MV-4-11 (cell line): ENCODE data around the gene RNASE8.
"Not testable (repeated sequence)": the region's sequence is repeated elsewhere in the genome, so short reads cannot be mapped to it uniquely, and the experiment has no call there.

ENCODE experiments used
- DNase-seq: peaks from one replicate; lab custom pipeline; 2025; lab: John Stamatoyannopoulos, UW

The RNASE8 gene

GRCh38 chr14:21030531-21030930 lies 27.1 kb upstream of the RNASE8 start:
- no peak for DNase-seq

DNA sequence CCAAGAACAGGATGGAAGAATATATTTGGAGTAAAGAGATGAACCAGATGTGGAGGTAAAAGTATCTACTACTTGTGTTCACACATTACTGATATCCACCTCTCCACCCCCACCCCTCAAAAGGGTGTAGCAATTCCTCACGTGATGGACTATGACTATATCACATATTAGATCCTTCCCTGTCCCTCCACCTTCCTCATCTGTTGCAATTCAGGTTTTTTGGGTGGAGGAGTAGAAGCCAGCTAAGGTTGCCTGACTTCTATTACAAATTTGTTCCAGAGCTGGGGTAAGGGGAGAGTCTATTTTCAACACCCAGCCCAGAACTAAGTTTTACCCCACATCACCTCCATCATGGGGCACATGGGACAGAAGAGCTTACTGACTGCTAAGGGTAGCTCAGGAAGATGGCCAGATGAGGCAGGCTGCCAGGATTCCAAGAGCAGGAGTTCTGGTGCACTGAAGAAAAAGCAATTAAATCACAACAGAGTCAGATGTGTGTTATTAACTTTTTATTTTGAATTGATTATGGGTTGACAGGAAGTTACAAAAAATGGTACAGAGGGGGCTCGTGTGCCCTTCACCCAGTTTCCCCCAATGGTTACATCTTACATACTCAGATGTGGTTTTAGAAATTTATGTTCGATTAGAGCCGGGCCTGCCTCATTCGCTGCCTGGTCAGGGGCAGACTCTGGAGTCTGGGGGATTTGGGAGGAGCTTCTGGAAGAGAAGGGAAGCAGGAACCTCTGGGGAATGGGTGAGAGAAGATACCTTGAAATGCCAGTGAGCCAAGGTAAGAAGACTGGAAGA lies 25.1 kb upstream of the RNASE8 start:
- no peak for DNase-seq

GRCh38 chr14:21033133-21033698 lies 24.4 kb upstream of the RNASE8 start:
- DNase-seq, result no peak

GRCh38 chr14:21034707-21035106 lies 22.9 kb upstream of the RNASE8 start, which contains the start of gene RNASE13:
TSS of gene RNASE13 (minus strand) at chr14:21034807. CDS start at chr14:21034288, 519 bp downstream.
- no peak for DNase-seq

DNA sequence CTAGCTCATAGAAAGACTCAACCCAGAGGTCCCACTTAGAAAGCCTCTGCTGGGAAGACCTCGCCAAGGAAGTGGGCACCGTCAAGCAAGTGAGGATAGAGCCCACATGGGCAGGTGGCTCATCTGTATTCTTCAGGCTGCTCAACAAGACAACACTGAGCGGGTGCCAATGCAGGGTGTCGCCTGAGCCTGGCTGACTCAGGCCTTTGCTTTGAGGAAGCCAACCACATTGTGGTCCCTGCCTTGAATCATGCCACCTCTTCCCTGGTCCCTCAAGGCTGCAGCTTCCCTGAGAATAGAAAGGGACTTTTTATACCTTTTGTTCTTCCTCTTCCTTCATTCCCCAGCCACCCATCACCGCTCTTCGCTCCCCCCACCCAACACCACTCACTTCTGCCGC lies 20.9 kb upstream of the RNASE8 start:
- peak; percentile 58 for DNase-seq

DNA sequence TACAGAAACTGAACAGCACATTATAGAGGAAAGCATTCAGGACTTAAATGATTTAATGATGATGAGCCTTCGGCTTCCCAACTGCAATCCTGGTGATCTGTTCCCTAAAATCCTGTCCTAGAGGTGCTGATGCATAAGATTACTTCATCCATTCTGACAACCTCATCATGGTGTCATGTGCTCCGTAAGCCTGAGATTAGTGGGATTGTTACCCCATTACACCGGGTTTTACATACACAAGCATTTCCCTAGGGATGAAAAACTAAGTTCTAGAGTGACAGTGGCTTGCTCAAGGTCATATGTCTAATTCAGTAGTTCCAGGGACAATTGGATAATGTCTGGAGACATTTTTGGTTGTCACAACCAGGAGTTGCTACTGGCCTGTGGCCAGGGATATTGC lies 20.5 kb upstream of the RNASE8 start:
- no peak for DNase-seq

- no peak for DNase-seq
These were observed 18.9 kb upstream of the RNASE8 start for GRCh38 chr14:21038441-21039422.

DNA sequence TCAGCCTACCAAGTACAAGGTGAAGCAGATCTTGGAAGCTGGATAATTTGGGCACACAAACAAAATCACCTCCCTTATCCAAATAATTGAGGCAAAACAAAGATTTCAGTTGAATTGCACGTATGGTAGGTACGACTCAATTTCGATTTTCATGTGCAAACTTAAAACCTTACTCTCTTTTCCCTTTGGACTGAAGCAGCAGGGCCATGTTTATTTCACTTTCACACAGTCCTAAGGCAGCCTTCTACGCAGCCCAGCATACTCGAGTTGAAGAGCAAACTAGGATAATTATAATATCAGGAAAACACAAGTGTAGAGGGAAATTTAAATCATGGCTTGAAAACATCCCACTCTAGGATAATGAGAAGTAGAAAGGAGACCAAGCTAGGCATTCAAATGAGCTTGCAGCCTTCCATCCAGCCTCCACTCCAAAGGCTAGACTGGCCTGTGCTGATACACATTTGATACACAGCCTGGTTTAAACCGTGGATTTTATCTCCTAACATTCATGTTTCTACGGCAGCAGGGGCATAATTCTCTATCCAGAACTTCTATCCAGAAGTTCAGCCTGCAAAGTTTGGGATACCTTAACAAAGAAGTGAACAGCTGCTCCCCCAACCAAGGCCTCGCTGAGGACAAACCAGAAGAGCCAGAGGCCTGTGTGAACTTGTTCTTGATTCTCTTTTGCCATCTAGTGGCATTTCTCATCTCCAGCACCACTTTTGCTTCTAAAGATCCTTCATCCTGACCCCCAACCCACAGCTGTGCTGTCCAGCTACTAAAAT lies 17.8 kb upstream of the RNASE8 start:
- DNase-seq, result peak; percentile 55

DNA sequence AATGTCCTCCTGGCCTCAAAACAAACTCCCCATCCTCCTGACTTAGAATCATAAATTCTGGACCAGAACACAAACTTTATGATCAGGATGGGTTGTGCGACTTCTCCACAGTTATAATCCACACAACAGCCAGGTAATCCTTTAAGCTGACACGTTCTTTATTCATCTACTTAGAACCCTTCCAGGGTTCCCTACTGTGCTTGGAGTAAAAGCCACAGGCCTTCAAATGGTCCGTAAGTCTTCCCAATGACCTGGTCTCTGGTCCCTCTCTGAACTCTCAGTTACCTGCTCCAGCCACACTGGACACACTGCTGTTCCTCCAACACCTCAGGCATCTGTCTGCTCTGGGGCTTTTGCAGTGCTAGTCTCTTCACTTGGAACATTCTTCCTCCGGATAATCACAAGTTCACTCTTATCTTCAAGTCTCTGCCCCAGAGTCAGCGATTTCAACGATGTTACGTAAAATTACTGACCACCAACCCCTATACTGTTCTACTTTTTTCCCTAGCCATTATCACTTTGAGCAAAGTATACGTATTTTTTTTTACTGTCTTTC lies 17.2 kb upstream of the RNASE8 start:
- no peak for DNase-seq

GRCh38 chr14:21040941-21041340 lies 16.7 kb upstream of the RNASE8 start:
- not testable (repeated sequence) for DNase-seq

DNA sequence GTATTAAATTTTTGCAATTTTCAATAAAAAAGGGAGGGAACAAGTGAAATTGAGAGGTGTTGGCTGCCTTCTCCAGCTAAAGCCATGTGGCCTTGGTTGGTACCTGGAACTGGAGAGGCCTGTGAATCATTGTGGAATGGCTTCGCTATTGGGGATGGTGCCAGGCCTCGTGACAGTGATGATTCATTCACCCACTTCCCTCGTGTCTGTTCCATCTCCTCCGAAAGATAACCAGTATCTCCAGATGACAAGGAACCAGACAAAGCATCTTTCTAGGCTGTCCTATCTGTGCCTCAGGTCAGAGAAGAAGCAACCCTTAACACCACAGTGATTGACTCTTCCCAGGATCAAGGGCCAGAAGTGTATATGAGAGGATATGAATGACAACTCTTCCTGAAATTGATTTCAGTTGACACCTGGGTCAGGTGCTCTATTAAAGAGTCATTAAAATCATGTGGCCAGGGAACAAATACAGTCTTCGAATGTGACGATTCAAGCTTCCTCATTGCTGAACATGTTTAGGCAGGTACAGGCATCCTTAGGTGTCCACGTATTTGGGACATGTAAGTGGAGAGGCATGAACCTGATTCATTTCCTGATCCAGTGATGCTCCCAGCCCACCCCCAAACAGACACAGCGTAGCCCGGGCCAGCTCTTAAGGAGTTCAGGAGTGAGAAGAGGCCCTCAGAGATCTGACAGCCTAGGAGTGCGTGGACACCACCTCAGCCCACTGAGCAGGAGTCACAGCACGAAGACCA lies 15.8 kb upstream of the RNASE8 start, which contains the start of gene RNASE7:
Gene RNASE7 (plus strand): TSS at position 687 of the 758 bp plus-strand sequence. CDS start 631 bp downstream, outside the sequence.
- DNase-seq, result peak; percentile 38

DNA sequence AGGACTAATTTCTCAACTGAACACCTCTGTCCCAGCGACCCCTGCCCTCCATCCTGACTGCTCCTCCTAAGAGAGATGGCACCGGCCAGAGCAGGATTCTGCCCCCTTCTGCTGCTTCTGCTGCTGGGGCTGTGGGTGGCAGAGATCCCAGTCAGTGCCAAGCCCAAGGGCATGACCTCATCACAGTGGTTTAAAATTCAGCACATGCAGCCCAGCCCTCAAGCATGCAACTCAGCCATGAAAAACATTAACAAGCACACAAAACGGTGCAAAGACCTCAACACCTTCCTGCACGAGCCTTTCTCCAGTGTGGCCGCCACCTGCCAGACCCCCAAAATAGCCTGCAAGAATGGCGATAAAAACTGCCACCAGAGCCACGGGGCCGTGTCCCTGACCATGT lies 14.7 kb upstream of the RNASE8 start:
- no peak for DNase-seq

DNA sequence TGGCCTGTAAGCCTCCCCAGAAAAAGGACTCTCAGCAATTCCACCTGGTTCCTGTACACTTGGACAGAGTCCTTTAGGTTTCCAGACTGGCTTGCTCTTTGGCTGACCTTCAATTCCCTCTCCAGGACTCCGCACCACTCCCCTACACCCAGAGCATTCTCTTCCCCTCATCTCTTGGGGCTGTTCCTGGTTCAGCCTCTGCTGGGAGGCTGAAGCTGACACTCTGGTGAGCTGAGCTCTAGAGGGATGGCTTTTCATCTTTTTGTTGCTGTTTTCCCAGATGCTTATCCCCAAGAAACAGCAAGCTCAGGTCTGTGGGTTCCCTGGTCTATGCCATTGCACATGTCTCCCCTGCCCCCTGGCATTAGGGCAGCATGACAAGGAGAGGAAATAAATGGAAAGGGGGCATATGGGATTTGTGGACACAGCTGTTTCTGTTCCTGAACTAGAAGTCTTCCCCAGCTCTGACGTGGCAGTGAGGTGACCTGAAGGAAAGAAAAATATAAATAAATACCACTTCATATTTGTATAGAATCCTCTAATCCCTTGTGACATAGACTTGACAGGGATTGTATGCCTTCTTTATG lies 14.1 kb upstream of the RNASE8 start:
- no peak for DNase-seq

DNA sequence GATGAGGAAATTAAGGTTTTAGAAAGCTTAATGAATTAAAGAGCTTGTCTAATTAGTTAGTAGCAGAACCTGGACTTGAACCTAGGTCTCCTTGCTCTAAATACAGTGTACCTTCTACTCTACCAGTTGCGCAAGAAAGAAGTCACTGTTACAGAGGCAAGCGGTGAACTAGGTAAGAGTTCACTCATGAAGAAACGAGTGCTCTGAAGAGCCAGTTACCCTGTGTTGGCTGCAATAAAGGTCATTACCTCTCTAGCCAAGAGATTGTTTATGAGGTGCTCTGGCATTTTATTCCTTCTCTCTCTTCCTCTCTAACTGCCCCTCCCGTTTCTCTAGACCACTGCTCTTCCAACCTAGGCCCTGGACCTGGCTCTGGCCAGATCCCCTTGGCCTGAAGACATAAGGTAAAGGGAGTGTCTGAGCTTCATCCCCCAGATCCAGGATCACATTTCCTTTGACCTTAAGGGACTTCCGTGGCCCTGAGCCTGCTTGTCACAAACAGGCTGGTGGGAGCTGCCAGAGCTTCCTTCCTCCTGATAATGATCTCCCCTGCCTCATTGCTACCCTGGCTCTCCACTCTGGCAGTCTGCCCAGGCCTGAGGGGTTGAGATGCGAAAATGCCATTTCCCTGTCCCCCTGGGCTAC lies 13.5 kb upstream of the RNASE8 start:
- DNase-seq, result no peak

DNA sequence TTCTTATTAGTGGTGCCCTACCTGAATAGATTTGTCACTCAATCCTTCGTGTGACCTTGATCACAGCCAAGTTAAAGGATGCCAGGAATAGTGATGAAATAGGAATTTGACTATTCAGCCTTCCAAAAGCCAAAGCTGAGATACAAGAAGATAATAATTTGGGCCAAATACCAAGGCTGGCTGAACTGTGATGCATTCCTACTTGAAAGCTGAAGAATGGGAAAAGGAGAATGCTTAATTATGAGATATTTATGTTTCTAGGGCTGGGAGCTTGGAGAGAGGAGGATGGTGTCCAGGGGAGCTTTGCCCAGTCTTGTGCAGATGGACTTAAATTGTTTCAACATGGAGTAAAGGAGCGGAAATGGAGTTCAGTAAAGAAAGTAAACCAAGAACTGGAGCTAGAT lies 10.2 kb upstream of the RNASE8 start:
- no peak for DNase-seq

GRCh38 chr14:21048638-21049037 lies 9.0 kb upstream of the RNASE8 start:
- DNase-seq, result no peak

DNA sequence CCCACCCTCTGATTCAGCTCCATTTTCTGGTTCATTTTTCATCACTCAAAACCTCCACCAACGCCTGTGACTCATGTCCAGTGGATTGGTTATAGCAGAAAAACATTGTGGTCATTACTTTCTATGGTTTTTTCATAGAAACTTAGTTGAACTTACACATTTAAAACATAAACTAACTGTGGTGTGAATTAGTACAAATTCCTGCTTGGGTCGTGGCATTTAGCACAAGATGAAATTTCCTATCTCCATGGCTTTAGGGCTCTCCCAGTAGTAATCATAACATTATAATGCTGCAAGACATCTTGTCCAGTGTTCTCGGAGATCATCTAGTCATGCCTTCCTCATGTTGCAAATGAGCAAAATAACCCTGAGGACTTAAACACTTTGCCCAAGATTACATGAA lies 8.3 kb upstream of the RNASE8 start:
- no peak for DNase-seq

DNA sequence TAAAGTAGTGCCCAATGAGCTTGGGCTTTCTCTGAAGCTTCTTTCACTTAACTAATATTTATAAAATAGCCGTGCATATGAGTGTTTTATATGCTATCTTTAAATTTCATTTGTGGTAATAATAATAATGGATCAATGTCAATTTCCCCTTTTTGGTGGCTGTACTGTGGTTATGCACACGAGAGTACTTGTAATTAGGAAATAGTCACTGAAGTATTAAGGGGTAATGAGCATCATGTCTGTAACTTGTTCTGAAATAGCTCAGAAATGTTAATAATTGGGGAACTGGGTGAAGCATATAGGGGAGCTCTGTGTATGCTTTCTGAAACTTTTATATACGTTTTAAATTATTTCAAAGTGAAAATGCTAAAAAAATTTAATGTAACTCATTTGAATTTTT lies 7.0 kb upstream of the RNASE8 start:
- no peak for DNase-seq
